ENCODE data around the gene PLXNA3.

PLXNA3 gene

DNA sequence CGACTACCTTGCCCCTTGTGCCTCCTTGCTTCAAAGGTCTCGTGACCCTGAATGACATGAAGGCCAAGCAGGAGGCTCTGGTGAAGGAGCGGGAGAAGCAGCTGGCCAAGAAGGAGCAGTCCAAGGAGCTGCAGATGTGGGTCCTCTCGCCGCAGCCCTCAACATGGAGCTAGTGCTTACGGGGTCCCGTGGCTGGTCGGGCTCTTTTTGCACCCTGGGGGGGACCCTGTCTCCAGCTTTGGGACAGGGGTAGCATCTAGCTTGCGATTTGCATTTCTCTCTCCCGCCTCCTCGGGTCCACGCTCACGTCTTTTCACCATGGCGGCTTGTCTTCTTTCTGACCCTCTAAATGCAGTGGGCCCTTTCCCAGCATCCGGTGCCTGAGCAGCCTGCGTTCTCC, 12.3 kb upstream of the PLXNA3 start:
- Histone ChIP-seq H3K36me3 (replicated peaks; ENCODE audit: insufficient read depth, low read length) (no peaks in the 10 kb centered on the region), H4K20me1 (ENCODE audit: insufficient read depth, low read length) (no peaks in the 10 kb centered on the region), H3K27me3 (replicated peaks; ENCODE audit: insufficient read depth, low read length) (no peaks in the 10 kb centered on the region), H3K4me3 (ENCODE audit: low read length) (no peak overlapping the region), H3K4me2 (ENCODE audit: low read depth, low read length) (no peak overlapping the region), H3F3A (ENCODE audit: insufficient read depth, low read length) (peaks cover 8% of the 10 kb centered on the region), H3K79me2 (ENCODE audit: low read length) (peaks cover 20% of the 10 kb centered on the region), H3K9me3 (replicated peaks; ENCODE audit: insufficient read depth, low read length) (no peaks in the 10 kb centered on the region), H3K9ac (ENCODE audit: low read length) (no peak overlapping the region), H3K4me1 (ENCODE audit: low read length) (no peaks in the 10 kb centered on the region), H2AFZ (ENCODE audit: low read length) (no peak overlapping the region), H3K9me2 (replicated peaks; ENCODE audit: insufficient read depth, low read length) (no peaks in the 10 kb centered on the region), H3K27ac (ENCODE audit: low read length) (no peak overlapping the region)
- no peak for TF ChIP-seq EZH2 (optimal IDR thresholded peaks at IDR 0.05; ENCODE audit: low read depth, low read length)
- TF ChIP-seq, protein P1, sequence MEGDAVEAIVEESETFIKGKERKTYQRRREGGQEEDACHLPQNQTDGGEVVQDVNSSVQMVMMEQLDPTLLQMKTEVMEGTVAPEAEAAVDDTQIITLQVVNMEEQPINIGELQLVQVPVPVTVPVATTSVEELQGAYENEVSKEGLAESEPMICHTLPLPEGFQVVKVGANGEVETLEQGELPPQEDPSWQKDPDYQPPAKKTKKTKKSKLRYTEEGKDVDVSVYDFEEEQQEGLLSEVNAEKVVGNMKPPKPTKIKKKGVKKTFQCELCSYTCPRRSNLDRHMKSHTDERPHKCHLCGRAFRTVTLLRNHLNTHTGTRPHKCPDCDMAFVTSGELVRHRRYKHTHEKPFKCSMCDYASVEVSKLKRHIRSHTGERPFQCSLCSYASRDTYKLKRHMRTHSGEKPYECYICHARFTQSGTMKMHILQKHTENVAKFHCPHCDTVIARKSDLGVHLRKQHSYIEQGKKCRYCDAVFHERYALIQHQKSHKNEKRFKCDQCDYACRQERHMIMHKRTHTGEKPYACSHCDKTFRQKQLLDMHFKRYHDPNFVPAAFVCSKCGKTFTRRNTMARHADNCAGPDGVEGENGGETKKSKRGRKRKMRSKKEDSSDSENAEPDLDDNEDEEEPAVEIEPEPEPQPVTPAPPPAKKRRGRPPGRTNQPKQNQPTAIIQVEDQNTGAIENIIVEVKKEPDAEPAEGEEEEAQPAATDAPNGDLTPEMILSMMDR (IDR thresholded peaks at IDR 0.05; ENCODE audit: low read length): no peak
- no peak for TF ChIP-seq EZH2phosphoT487 (IDR thresholded peaks at IDR 0.05; ENCODE audit: low read length)
- DNase-seq: no peak

DNA sequence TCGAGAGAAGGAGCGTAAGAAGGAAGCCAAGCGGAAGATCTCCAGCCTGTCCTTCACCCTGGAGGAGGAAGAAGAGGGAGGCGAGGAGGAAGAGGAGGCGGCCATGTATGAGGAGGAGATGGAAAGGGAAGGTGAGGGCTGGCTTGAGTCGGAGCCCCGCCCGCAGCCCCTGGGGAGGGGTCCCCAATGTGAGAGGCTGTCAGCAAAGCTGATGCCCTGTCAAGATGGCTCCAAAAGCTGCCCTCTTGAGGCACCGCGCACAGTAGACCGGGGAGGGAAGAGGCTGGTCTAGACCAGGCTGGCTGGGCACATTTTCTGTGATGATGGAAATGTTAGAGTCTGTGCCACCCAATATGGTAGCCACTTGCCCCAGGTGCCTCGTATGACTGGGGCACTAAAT, 11.7 kb upstream of the PLXNA3 start:
- no peaks in the 10 kb centered on the region for H3K36me3 ChIP-seq (replicated peaks; ENCODE audit: insufficient read depth, low read length)
- H3F3A ChIP-seq (ENCODE audit: insufficient read depth, low read length): peaks cover 8% of the 10 kb centered on the region
- no peak for DNase-seq
- H2AFZ ChIP-seq (ENCODE audit: low read length): no peak overlapping the region
- H3K9me3 ChIP-seq (replicated peaks; ENCODE audit: insufficient read depth, low read length): no peaks in the 10 kb centered on the region
- H4K20me1 ChIP-seq (ENCODE audit: insufficient read depth, low read length): no peaks in the 10 kb centered on the region
- H3K4me3 ChIP-seq (ENCODE audit: low read length): no peak overlapping the region
- TF ChIP-seq EZH2phosphoT487 (IDR thresholded peaks at IDR 0.05; ENCODE audit: low read length): no peak
- TF ChIP-seq, protein P1 (IDR thresholded peaks at IDR 0.05; ENCODE audit: low read length): no peak
- TF ChIP-seq EZH2 (optimal IDR thresholded peaks at IDR 0.05; ENCODE audit: low read depth, low read length): no peak
- H3K27ac ChIP-seq (ENCODE audit: low read length): no peak overlapping the region
- H3K4me2 ChIP-seq (ENCODE audit: low read depth, low read length): no peak overlapping the region
- peaks cover 20% of the 10 kb centered on the region for H3K79me2 ChIP-seq (ENCODE audit: low read length)
- no peaks in the 10 kb centered on the region for H3K9me2 ChIP-seq (replicated peaks; ENCODE audit: insufficient read depth, low read length)
- no peaks in the 10 kb centered on the region for H3K27me3 ChIP-seq (replicated peaks; ENCODE audit: insufficient read depth, low read length)
- no peak overlapping the region for H3K9ac ChIP-seq (ENCODE audit: low read length)
- no peaks in the 10 kb centered on the region for H3K4me1 ChIP-seq (ENCODE audit: low read length)

DNA sequence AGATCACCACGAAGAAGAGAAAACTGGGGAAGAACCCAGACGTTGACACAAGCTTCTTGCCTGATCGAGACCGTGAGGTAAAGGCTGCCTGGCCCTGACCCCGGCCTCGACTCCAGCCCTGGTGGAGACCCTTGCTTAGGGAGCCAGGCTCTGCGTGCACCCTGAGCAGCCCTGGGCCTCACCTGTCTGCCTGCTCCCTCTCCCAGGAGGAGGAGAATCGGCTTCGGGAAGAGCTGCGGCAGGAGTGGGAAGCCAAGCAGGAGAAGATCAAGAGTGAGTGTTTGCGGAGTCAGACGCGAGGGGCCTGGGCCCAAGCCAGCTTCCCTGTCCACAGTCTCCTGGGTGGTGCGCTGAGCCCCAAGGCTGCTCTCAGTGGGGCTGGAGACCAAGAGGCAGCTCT, 9.6 kb upstream of the PLXNA3 start:
- Histone ChIP-seq H3K4me3 (ENCODE audit: low read length) (no peak overlapping the region), H3K36me3 (replicated peaks; ENCODE audit: insufficient read depth, low read length) (no peaks in the 10 kb centered on the region), H3K27me3 (replicated peaks; ENCODE audit: insufficient read depth, low read length) (no peaks in the 10 kb centered on the region), H3F3A (ENCODE audit: insufficient read depth, low read length) (peaks cover 2% of the 10 kb centered on the region), H3K4me1 (ENCODE audit: low read length) (no peaks in the 10 kb centered on the region), H3K9ac (ENCODE audit: low read length) (no peak overlapping the region), H3K79me2 (ENCODE audit: low read length) (peaks cover 20% of the 10 kb centered on the region), H3K4me2 (ENCODE audit: low read depth, low read length) (no peak overlapping the region), H3K9me2 (replicated peaks; ENCODE audit: insufficient read depth, low read length) (no peaks in the 10 kb centered on the region), H3K9me3 (replicated peaks; ENCODE audit: insufficient read depth, low read length) (no peaks in the 10 kb centered on the region), H3K27ac (ENCODE audit: low read length) (no peak overlapping the region), H2AFZ (ENCODE audit: low read length) (no peak overlapping the region), H4K20me1 (ENCODE audit: insufficient read depth, low read length) (no peaks in the 10 kb centered on the region)
- TF ChIP-seq EZH2 (optimal IDR thresholded peaks at IDR 0.05; ENCODE audit: low read depth, low read length) (no peak), EZH2phosphoT487 (IDR thresholded peaks at IDR 0.05; ENCODE audit: low read length) (no peak)
- TF ChIP-seq, protein P1 (IDR thresholded peaks at IDR 0.05; ENCODE audit: low read length): no peak
- DNase-seq: no peak
